Hepatocyte (in vitro differentiated cells): ENCODE measurements around the gene RNMT.

Experiments
- CTCF ChIP-seq: fragments of 200-600 bp; sonication (generic); IDR thresholded peaks from 2 replicates; pipeline ENCODE4 v1.5.1; 2016; ENCODE audit warnings: antibody characterized with exemption, mild to moderate bottlenecking; ENCODE audit not compliant: poor library complexity
- EZH2phosphoT487 ChIP-seq: fragments of 200-600 bp; sonication (generic); IDR thresholded peaks from one replicate; pipeline ENCODE4 v1.6.1; 2018; ENCODE audit warnings: antibody characterized with exemption, mild to moderate bottlenecking, low read depth, moderate library complexity; ENCODE audit not compliant: unreplicated experiment, severe bottlenecking

GRCh38 chr18:13808294-13809042 lies 82.0 kb downstream of the RNMT start:
- TF ChIP-seq CTCF (no peak), EZH2phosphoT487 (no peak)
